Esophagus squamous epithelium (tissue), 4 donors: ENCODE results near the gene STMN3.

Source experiments
- CTCF ChIP-seq, 6 experiments: fragments of 450-650 bp in 4 of 6; fragments of 200-600 bp in 2 of 6; sonication (generic) in 2 of 6; IDR thresholded peaks; one replicate each; pipeline ENCODE4 v1.5.1; 2016 to 2019; ENCODE audit warnings: antibody characterized with exemption in 6 of 6, mild to moderate bottlenecking in 4 of 6, moderate library complexity in 4 of 6
- POLR2A ChIP-seq, 4 donors: fragments of 450-650 bp; IDR thresholded peaks; one replicate each; pipeline ENCODE4 v1.6.1; 2017; ENCODE audit warnings: antibody characterized with exemption in 4 of 4, mild to moderate bottlenecking in 4 of 4, moderate library complexity in 3 of 4

GRCh38 chr20:63693733-63694583, 40.7 kb upstream of the STMN3 start:
- TF ChIP-seq CTCF (IDR thresholded peaks at IDR 0.05) (no peak), POLR2A (IDR thresholded peaks at IDR 0.05) (no peak)
